IPS-18c (cell line): ENCODE measurements around the gene ARHGAP15.

Experiments used
- H3K4me3 ChIP-seq: 2 replicates; pipeline ENCODE4 v1.7.0; 2013; ENCODE audit warnings: low read depth, mild to moderate bottlenecking, low read length, moderate library complexity; ENCODE audit not compliant: insufficient read depth
- H3K9me3 ChIP-seq: one replicate; pipeline ENCODE4 v1.6.1; 2013; ENCODE audit warnings: mild to moderate bottlenecking, low read length, moderate library complexity; ENCODE audit not compliant: control insufficient read depth, insufficient read depth

Gene ARHGAP15

DNA sequence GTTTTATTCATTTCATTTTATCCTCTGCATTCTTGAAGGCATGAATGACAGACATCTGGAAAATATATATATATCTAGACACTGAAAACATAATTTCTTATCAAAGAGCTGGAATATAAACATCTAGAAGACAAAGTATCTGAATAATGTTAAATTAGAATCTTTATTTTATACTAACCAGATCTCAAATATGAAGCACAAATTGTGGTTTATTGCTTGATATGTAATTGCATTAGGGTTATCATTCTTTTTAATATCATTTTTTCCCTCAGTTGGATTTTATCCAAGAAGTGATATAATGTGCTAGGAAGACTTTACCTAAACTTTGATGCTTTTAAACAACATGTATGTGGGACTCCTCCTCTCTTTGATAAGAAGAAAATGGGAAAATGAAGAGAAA is 331.2 kb downstream of the ARHGAP15 start:
- no peaks in the 10 kb centered on the region for H3K9me3 ChIP-seq

DNA sequence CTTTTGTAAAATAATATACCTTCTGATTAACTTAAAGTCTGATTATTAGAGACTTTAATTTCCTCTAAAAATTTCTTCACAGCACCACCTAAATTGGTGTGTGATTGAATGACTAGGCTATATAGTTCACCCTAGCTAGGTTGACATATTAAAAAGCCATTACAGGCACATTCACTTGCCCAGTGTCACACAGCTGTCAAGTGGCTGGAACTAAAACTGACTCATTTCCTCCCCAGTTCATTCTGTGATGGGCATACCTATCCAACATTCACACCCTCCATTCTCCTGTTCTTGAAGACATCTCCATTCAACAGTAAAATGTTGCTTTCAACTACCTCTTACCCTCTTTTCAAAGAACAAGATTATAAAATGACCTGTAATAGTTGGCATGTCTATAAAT is 334.5 kb downstream of the ARHGAP15 start:
- Histone ChIP-seq H3K4me3 (no peak overlapping the region), H3K9me3 (no peaks in the 10 kb centered on the region)

More for the DNA sequence above, 331.2 kb downstream of the ARHGAP15 start:
- H3K4me3 ChIP-seq: no peak overlapping the region

DNA sequence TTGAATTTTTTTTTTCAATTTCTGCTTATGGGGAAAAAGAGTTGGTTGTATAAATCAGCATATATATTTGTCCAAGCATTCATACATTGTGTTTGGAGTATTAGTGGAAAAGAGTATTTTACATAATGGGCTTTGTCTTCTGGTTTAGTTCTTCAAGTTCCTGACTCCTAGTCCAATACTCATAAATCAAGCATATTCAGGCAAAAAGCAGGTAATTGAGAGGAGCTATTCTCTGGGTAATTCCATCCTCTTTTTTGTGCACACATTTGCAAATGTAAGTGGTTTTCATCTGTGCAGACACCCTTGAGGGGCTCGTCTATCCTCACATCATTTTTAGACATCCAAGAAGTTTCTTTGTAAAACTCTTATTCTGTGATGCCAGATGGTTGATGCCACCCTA is 337.2 kb downstream of the ARHGAP15 start:
- H3K9me3 ChIP-seq: no peaks in the 10 kb centered on the region
- H3K4me3 ChIP-seq: no peak overlapping the region

GRCh38 chr2:143467011-143467410 is 337.8 kb downstream of the ARHGAP15 start:
- H3K4me3 ChIP-seq: no peak overlapping the region

GRCh38 chr2:143468341-143468888 is 339.2 kb downstream of the ARHGAP15 start:
- Histone ChIP-seq H3K4me3 (no peak overlapping the region), H3K9me3 (no peaks in the 10 kb centered on the region)

More at GRCh38 chr2:143467011-143467410, 337.8 kb downstream of the ARHGAP15 start:
- H3K9me3 ChIP-seq: no peaks in the 10 kb centered on the region

- no peaks in the 10 kb centered on the region for H3K9me3 ChIP-seq
- H3K4me3 ChIP-seq: no peak overlapping the region
These were observed 340.1 kb downstream of the ARHGAP15 start for GRCh38 chr2:143469323-143469722.

GRCh38 chr2:143471550-143471949 is 342.3 kb downstream of the ARHGAP15 start:
- Histone ChIP-seq H3K4me3 (no peak overlapping the region), H3K9me3 (no peaks in the 10 kb centered on the region)

DNA sequence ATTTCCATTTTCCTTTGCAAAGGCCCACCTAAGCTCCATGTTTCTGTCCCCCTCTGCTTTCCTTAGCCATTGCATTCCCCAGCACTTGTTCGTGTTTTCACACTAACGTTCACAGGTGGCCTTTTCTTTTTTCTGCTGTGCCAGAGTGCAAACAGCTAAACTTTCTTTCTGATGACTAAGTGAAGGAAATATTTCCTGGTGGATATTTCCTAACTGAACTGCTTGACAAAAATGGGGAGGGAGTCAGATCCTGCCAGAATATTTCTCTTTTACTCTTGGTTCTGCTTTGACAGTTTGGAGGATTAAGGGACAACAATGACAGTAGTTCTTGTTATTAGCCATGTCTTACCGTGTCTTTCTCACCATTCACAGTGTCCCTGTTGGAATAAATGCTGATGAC is 344.0 kb downstream of the ARHGAP15 start:
- no peaks in the 10 kb centered on the region for H3K9me3 ChIP-seq
- H3K4me3 ChIP-seq: no peak overlapping the region

- H3K9me3 ChIP-seq: no peaks in the 10 kb centered on the region
- H3K4me3 ChIP-seq: no peak overlapping the region
These were observed 344.6 kb downstream of the ARHGAP15 start for GRCh38 chr2:143473820-143474219.

- Histone ChIP-seq H3K4me3 (no peak overlapping the region), H3K9me3 (no peaks in the 10 kb centered on the region)
These were observed 345.4 kb downstream of the ARHGAP15 start for GRCh38 chr2:143474586-143474985.

- no peak overlapping the region for H3K4me3 ChIP-seq
- no peaks in the 10 kb centered on the region for H3K9me3 ChIP-seq
These were observed 346.0 kb downstream of the ARHGAP15 start for GRCh38 chr2:143475041-143475776.

DNA sequence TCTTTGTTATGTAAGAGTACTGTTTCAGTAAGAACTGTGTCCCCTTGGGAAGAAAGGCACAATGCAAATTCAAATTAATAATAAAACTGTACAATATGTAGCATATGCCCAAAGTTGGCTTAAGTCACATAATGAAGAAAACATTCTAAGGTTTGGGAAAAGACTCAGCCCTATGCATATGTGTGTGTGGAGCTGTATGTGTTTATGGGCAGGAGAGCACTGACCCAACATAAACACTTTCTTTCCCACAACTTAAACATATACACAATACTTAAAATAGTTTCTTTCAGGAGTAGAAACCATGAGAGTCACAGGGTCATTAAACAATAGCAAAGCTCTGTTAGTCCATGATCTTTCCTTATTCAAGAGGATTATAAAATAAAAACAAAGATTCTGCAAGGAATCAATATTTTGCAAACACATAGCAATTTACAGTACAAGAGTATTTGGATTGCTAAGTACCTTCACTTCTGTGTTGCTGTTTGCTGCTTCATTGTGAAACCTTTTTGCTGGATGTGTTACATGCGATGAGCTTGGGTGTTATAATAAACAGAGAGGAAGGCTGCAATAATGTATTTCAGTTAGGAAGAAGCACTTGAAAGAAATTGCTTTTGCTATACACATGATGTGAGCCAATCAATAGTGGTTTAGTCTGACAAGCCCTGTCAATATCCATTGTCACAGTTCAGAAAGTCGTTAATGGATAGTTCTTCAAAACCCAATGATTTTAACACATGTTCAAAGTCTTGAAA is 347.3 kb downstream of the ARHGAP15 start:
- Histone ChIP-seq H3K9me3 (no peaks in the 10 kb centered on the region), H3K4me3 (no peak overlapping the region)

GRCh38 chr2:143477714-143478443 is 348.7 kb downstream of the ARHGAP15 start:
- Histone ChIP-seq H3K9me3 (no peaks in the 10 kb centered on the region), H3K4me3 (no peak overlapping the region)

- Histone ChIP-seq H3K4me3 (no peak overlapping the region), H3K9me3 (no peaks in the 10 kb centered on the region)
These were observed 350.9 kb downstream of the ARHGAP15 start for GRCh38 chr2:143480086-143480485.

DNA sequence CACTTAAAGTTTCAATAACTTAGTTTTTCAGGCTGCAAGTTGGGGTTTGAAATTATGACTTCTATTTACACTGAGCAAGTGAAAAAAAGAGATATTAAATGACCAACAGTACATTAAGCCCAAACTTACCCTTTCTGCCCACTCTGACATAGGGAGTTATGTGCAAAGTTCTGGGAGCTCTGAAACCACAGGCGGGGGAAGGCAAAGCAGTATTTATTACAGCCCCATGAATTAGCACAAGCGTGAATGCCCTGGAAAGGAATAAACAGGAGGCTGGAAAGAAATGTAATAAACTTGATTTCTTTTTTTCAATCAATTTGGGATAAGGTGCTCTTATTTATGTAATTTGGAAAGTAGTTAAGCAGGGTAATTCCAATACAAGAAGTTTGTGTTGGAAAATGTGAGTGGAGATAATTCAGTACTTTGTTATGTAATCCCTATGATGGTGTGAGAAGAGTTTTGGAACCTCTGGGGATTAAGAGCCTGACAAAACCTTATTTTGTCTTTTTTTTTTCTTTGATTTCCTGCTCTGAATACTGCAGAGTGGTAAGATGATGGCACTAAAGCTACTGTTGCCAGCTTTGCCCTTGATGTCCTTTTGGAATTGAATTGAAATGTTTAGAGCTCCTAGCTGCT is 351.5 kb downstream of the ARHGAP15 start:
- H3K4me3 ChIP-seq: no peak overlapping the region
- no peaks in the 10 kb centered on the region for H3K9me3 ChIP-seq

- Histone ChIP-seq H3K4me3 (no peak overlapping the region), H3K9me3 (no peaks in the 10 kb centered on the region)
These were observed 352.0 kb downstream of the ARHGAP15 start for GRCh38 chr2:143481237-143481623.

- Histone ChIP-seq H3K4me3 (no peak overlapping the region), H3K9me3 (no peaks in the 10 kb centered on the region)
These were observed 352.5 kb downstream of the ARHGAP15 start for GRCh38 chr2:143481733-143482132.
